Liver (tissue), 9 donors: ENCODE results near the gene CNP. TPM values are rescaled to one million over a fixed set of nuclear protein-coding genes. Genes with fewer than 3 reads are reported as not detected.

ENCODE experiments used
- DNase-seq: peaks from one replicate; pipeline ENCODE4 v3.0.0-alpha.2; 2017; ENCODE audit warnings: low spot score
- H3K27ac ChIP-seq, 2 donors: one replicate each; pipeline ENCODE4 v1.7.0; 2013; ENCODE audit warnings: inconsistent platforms in 2 of 2, low read length in 2 of 2, control low read depth in 1 of 2, low read depth in 1 of 2, mild to moderate bottlenecking in 1 of 2
- H3K27me3 ChIP-seq, 4 donors: one replicate each; pipeline versions ENCODE4 v1.6.1 to v1.7.0; 2013; ENCODE audit warnings: low read length in 3 of 4, inconsistent platforms in 1 of 4, mild to moderate bottlenecking in 1 of 4, moderate library complexity in 1 of 4; ENCODE audit not compliant: control insufficient read depth in 4 of 4, insufficient read depth in 4 of 4
- H3K36me3 ChIP-seq, 4 donors: one replicate each; pipeline versions ENCODE4 v1.6.1 to v1.7.0; 2013; ENCODE audit warnings: low read length in 3 of 4, mild to moderate bottlenecking in 3 of 4, low read depth in 1 of 4, moderate library complexity in 1 of 4; ENCODE audit not compliant: control insufficient read depth in 4 of 4, insufficient read depth in 3 of 4
- H3K4me1 ChIP-seq, 4 donors: one replicate each; pipeline versions ENCODE4 v1.6.1 to v1.7.0; 2013; ENCODE audit warnings: low read length in 3 of 4, mild to moderate bottlenecking in 3 of 4, moderate library complexity in 1 of 4; ENCODE audit not compliant: control insufficient read depth in 4 of 4, insufficient read depth in 4 of 4
- H3K4me3 ChIP-seq, 3 donors: one replicate each; pipeline versions ENCODE4 v1.6.1 to v1.7.0; 2013; ENCODE audit warnings: low read length in 3 of 3, control low read depth in 1 of 3, low read depth in 1 of 3, mild to moderate bottlenecking in 1 of 3
- H3K9ac ChIP-seq, 2 donors: one replicate each; pipeline ENCODE4 v1.7.0; 2013; ENCODE audit warnings: low read length in 2 of 2, mild to moderate bottlenecking in 2 of 2, moderate library complexity in 2 of 2, control low read depth in 1 of 2, low read depth in 1 of 2
- H3K9me3 ChIP-seq, 4 donors: one replicate each; pipeline versions ENCODE4 v1.6.1 to v1.7.0; 2013; ENCODE audit warnings: low read length in 3 of 4; ENCODE audit not compliant: control insufficient read depth in 4 of 4
- EGR1 ChIP-seq, 2 donors: IDR thresholded peaks; 2 replicates each; pipeline ENCODE4 v1.6.1; 2016 to 2018; ENCODE audit warnings: antibody characterized with exemption in 2 of 2, low read depth in 2 of 2
- FOXA1 ChIP-seq: IDR thresholded peaks from 2 replicates; pipeline ENCODE4 v1.6.1; 2016; ENCODE audit warnings: antibody characterized with exemption
- FOXA2 ChIP-seq: IDR thresholded peaks from 2 replicates; pipeline ENCODE4 v1.6.1; 2016; ENCODE audit warnings: antibody characterized with exemption
- GABPA ChIP-seq, 2 donors: IDR thresholded peaks in 1 of 2; conservative IDR thresholded peaks in 1 of 2; 2 replicates each; pipeline ENCODE4 v1.6.1; 2016; ENCODE audit warnings: antibody characterized with exemption in 2 of 2, mild to moderate bottlenecking in 1 of 2, moderate library complexity in 1 of 2
- HNF4A ChIP-seq, 2 donors: conservative IDR thresholded peaks; 2 replicates each; pipeline ENCODE4 v1.6.1; 2016; ENCODE audit warnings: antibody characterized with exemption in 2 of 2, mild to moderate bottlenecking in 2 of 2
- JUND ChIP-seq, 2 donors: IDR thresholded peaks; 2 replicates each; pipeline ENCODE4 v1.6.1; 2016; ENCODE audit warnings: antibody characterized with exemption in 2 of 2
- MAX ChIP-seq: IDR thresholded peaks from 2 replicates; pipeline ENCODE4 v1.6.1; 2016; ENCODE audit warnings: antibody characterized with exemption
- NR2F2 ChIP-seq: IDR thresholded peaks from 2 replicates; pipeline ENCODE4 v1.6.1; 2016; ENCODE audit warnings: antibody characterized with exemption
- RXRA ChIP-seq, 2 donors: IDR thresholded peaks; 2 replicates each; pipeline ENCODE4 v1.6.1; 2017 to 2018; ENCODE audit warnings: antibody characterized with exemption in 2 of 2, mild to moderate bottlenecking in 1 of 2
- TAF1 ChIP-seq: conservative IDR thresholded peaks from 2 replicates; pipeline ENCODE4 v1.6.1; 2016; ENCODE audit warnings: antibody characterized with exemption, mild to moderate bottlenecking
- YY1 ChIP-seq: IDR thresholded peaks from 2 replicates; pipeline ENCODE4 v1.6.1; 2016; ENCODE audit warnings: antibody characterized with exemption, mild to moderate bottlenecking
- ZBTB33 ChIP-seq: IDR thresholded peaks from 2 replicates; pipeline ENCODE4 v1.6.1; 2016; ENCODE audit warnings: antibody characterized with exemption
- WGBS: extraction: QIAGEN DNeasy Blood & Tissue Kit; methylation state at CpG from one replicate; pipeline ENCODE4 v1.1.7; 2013; 5-methylcytosine and 5-hydroxymethylcytosine counted together
- polyA plus RNA-seq, 2 donors: library from polyadenylated mRNA; stranded (reverse) in 1 of 2; unstranded in 1 of 2; fragments of 200-250 nt in 1 of 2; fragments of >200 nt in 1 of 2; fragmentation: Nextera tagmentation in 1 of 2; extraction: Ambion mirVana in 1 of 2; gene quantifications; one replicate each; pipeline versions ENCODE4 v1.2.1 to v1.2.3, GENCODE V29; 2013 to 2015
- total RNA-seq, 2 donors: library from RNA; depleted of rRNA; stranded (reverse); fragments of >200 nt; gene quantifications; one replicate each; pipeline ENCODE4 v1.2.3, GENCODE V29; 2014
- TF ChIP-seq, protein P1 (sequence below): IDR thresholded peaks from 2 replicates; pipeline ENCODE4 v1.6.1; 2016; ENCODE audit warnings: antibody characterized with exemption, mild to moderate bottlenecking
- TF ChIP-seq, protein P2 (sequence below): fragments of 150-350 bp; IDR thresholded peaks from 2 replicates; pipeline ENCODE4 v1.5.1; 2017; ENCODE audit warnings: improper control_type of control experiment, low read depth, low read length; ENCODE audit not compliant: missing input control
- donor health status: healthy.
- donor health status: healthy.
- donor health status: healthy.
- donor health status: healthy.
- donor health status: healthy.

Gene CNP
- total and polyA plus RNA-seq, 4 donors = 25.3 to 38.3 (median 30.2) TPM

DNA sequence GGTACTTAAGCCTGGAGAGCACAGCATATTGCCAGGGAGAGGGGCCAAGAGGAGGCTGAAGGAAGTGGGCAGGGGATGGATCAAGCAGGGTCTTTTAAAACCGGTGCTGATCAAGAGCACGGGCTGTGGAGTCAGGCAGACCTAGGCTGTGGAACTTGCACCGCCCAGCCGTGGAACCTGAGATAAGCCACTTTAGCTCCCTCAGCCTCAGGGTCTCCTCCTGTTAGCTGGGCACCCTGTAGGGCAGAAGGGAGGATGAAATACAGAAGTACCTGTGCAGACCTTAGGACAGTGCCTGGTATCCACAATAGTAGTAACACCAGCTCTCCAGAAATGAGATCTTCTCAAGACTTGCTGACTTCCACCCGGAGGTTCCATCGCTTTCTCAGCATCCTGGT is 26.9 kb upstream of the CNP start:
- 90% methylated on average over 6 of the region's 6 CpGs for WGBS
- Histone ChIP-seq H3K4me1 (peaks cover 2 to 26% (median 17%) of the 10 kb centered on the region in 4 donors), H3K9me3 (no peaks in the 10 kb centered on the region), H3K36me3 (no peaks in the 10 kb centered on the region), H3K27ac (no peak overlapping the region), H3K4me3 (no peak overlapping the region), H3K9ac (no peak overlapping the region), H3K27me3 (no peaks in the 10 kb centered on the region)
- no peak for DNase-seq
- TF ChIP-seq HNF4A (conservative IDR thresholded peaks at IDR 0.05) = no peak
- no peak for TF ChIP-seq TAF1
- TF ChIP-seq, protein P1, sequence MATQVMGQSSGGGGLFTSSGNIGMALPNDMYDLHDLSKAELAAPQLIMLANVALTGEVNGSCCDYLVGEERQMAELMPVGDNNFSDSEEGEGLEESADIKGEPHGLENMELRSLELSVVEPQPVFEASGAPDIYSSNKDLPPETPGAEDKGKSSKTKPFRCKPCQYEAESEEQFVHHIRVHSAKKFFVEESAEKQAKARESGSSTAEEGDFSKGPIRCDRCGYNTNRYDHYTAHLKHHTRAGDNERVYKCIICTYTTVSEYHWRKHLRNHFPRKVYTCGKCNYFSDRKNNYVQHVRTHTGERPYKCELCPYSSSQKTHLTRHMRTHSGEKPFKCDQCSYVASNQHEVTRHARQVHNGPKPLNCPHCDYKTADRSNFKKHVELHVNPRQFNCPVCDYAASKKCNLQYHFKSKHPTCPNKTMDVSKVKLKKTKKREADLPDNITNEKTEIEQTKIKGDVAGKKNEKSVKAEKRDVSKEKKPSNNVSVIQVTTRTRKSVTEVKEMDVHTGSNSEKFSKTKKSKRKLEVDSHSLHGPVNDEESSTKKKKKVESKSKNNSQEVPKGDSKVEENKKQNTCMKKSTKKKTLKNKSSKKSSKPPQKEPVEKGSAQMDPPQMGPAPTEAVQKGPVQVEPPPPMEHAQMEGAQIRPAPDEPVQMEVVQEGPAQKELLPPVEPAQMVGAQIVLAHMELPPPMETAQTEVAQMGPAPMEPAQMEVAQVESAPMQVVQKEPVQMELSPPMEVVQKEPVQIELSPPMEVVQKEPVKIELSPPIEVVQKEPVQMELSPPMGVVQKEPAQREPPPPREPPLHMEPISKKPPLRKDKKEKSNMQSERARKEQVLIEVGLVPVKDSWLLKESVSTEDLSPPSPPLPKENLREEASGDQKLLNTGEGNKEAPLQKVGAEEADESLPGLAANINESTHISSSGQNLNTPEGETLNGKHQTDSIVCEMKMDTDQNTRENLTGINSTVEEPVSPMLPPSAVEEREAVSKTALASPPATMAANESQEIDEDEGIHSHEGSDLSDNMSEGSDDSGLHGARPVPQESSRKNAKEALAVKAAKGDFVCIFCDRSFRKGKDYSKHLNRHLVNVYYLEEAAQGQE = no peak
- no peak for TF ChIP-seq RXRA (IDR thresholded peaks at IDR 0.05)
- TF ChIP-seq ZBTB33 = no peak
- no peak for TF ChIP-seq GABPA (IDR thresholded peaks at IDR 0.05 in 1 of 2, conservative IDR thresholded peaks at IDR 0.05 in 1 of 2)
- no peak for TF ChIP-seq EGR1 (IDR thresholded peaks at IDR 0.05; ENCODE audit: low read depth in 2 of 2)
- no peak for TF ChIP-seq FOXA1
- TF ChIP-seq, protein P2, sequence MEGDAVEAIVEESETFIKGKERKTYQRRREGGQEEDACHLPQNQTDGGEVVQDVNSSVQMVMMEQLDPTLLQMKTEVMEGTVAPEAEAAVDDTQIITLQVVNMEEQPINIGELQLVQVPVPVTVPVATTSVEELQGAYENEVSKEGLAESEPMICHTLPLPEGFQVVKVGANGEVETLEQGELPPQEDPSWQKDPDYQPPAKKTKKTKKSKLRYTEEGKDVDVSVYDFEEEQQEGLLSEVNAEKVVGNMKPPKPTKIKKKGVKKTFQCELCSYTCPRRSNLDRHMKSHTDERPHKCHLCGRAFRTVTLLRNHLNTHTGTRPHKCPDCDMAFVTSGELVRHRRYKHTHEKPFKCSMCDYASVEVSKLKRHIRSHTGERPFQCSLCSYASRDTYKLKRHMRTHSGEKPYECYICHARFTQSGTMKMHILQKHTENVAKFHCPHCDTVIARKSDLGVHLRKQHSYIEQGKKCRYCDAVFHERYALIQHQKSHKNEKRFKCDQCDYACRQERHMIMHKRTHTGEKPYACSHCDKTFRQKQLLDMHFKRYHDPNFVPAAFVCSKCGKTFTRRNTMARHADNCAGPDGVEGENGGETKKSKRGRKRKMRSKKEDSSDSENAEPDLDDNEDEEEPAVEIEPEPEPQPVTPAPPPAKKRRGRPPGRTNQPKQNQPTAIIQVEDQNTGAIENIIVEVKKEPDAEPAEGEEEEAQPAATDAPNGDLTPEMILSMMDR = no peak

DNA sequence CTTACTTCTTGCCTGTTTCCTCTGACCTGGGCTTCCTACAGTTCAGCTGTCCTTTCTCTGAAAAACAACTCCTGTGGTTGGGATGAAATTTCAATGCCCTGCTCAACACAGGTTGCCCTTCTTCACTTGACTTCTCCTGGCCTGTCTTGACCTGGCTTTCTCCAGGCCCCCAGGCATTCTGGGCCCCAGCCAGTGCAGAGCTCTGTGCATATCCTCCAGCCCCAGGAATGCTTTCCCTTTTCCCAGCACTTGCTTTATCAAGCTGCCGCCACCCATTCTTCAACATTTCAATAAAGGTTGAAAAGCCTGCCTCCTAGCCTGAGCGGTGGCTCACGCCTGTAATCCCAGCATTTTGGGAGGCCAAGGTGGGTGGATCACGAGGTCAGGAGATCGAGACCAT is 25.4 kb upstream of the CNP start:
- Histone ChIP-seq H3K27me3 (no peaks in the 10 kb centered on the region), H3K36me3 (no peaks in the 10 kb centered on the region), H3K27ac (no peak overlapping the region), H3K4me1 (peaks cover 2 to 31% (median 19%) of the 10 kb centered on the region in 4 donors), H3K4me3 (no peak overlapping the region), H3K9ac (no peak overlapping the region), H3K9me3 (no peaks in the 10 kb centered on the region)
- no peak for DNase-seq
- WGBS = 94% methylated on average over 5 of the region's 5 CpGs
- TF ChIP-seq MAX = no peak
- TF ChIP-seq NR2F2 = no peak
- TF ChIP-seq TAF1 = no peak
- TF ChIP-seq, protein P2 = no peak
- no peak for TF ChIP-seq RXRA (IDR thresholded peaks at IDR 0.05)
- TF ChIP-seq YY1 = no peak
- no peak for TF ChIP-seq JUND (IDR thresholded peaks at IDR 0.05)
- TF ChIP-seq FOXA2 = no peak
